ENCODE measurements around the gene RAD51. TPM values are rescaled to one million over a fixed set of nuclear protein-coding genes. Genes with fewer than 3 reads are reported as not detected.

The RAD51 gene
- total and polyA plus RNA-seq, 2 of the 8 experiments (the other 6 are each of a cell fraction or from before 2014, with no cell fraction given): 32.2 to 42.4 TPM

DNA sequence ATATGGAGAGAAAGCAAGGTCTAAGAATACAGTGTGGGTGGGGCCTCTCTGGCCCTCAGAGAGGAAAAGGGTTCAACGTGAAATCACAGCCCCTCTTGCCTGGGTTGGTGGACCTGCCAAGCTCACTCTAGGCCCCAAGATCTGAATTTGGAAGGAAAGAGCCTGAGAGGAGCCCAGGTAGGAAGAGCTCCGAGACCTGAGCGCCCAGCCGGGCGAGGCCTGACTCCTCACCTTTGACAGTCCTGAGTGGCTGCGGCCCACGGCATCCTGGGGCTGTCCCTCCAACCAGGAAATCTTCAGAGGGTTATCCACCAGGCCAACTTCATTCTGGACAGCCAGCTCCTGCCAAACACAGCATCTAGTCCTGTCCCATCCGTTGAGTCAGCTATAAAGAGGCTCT is 78.5 kb downstream of the RAD51 start:
- Histone ChIP-seq H3K23ac (ENCODE audit: insufficient read length) (no peak overlapping the region), H3K79me1 (ENCODE audit: low read depth, low read length) (no peaks in the 10 kb centered on the region; the same call in 1 of the 2 replicates), H4K20me1 (replicated peaks in 1 of 2; ENCODE audit: control insufficient read depth in 1 of 2, insufficient read depth in 2 of 2, low read length in 2 of 2) (peaks cover 0 to 2% of the 10 kb centered on the region in 2 experiments), H3K79me2 (ENCODE audit: control insufficient read depth in 1 of 2, insufficient read depth in 2 of 2, low read length in 2 of 2) (no peaks in the 10 kb centered on the region), H3K9me3 (ENCODE audit: insufficient read depth in 2 of 2, low read depth in 1 of 2, low read length in 1 of 2) (no peaks in the 10 kb centered on the region), H2AFZ (ENCODE audit: low read length) (no peak overlapping the region), H4K8ac (ENCODE audit: extremely low read depth, insufficient read depth, low read length) (no peak overlapping the region), H3K18ac (ENCODE audit: extremely low read depth, low read length) (no peak overlapping the region), H3K4me3 (ENCODE audit: extremely low read depth in 1 of 4, insufficient read depth in 2 of 4, low read depth in 3 of 4, low read length in 4 of 4) (no peak overlapping the region), H3K56ac (replicated peaks; ENCODE audit: insufficient read length, low read depth, low read length) (no peak overlapping the region), H3K4ac (replicated peaks; ENCODE audit: insufficient read length, low read depth, low read length) (no peak overlapping the region), H2BK120ac (replicated peaks; ENCODE audit: low read depth, low read length) (no peak overlapping the region), H2BK15ac (ENCODE audit: low read length) (no peak overlapping the region), H3K4me2 (ENCODE audit: insufficient read depth in 1 of 2, low read depth in 2 of 2, low read length in 2 of 2) (no peak overlapping the region), H3K9ac (replicated peaks in 1 of 4; ENCODE audit: extremely low read depth in 1 of 4, low read depth in 3 of 4, low read length in 3 of 4) (no peak overlapping the region), H4K91ac (replicated peaks; ENCODE audit: insufficient read length, low read length) (no peak overlapping the region), H2BK12ac (ENCODE audit: low read depth, low read length) (no peak overlapping the region), H2BK5ac (ENCODE audit: low read depth, low read length) (no peak overlapping the region), H2AK5ac (ENCODE audit: low read depth, low read length) (no peak overlapping the region), H3K14ac (ENCODE audit: insufficient read length) (no peak overlapping the region), H2BK20ac (ENCODE audit: low read length) (no peak overlapping the region), H3K23me2 (ENCODE audit: low read depth, low read length) (no peaks in the 10 kb centered on the region), H3K4me1 (replicated peaks in 1 of 4; ENCODE audit: control insufficient read depth in 3 of 4, insufficient read depth in 4 of 4, low read length in 3 of 4) (no peaks in the 10 kb centered on the region), H3K27me3 (replicated peaks in 1 of 4; ENCODE audit: control insufficient read depth in 3 of 4, extremely low read depth in 1 of 4, insufficient read depth in 3 of 4, low read length in 3 of 4) (no peaks in the 10 kb centered on the region), H3K27ac (ENCODE audit: low read depth, low read length) (no peak overlapping the region), H3K36me3 (ENCODE audit: control insufficient read depth in 2 of 4, insufficient read depth in 4 of 4, low read length in 3 of 4) (peaks cover 0 to 20% (median 4%) of the 10 kb centered on the region in 4 experiments; a peak in 3 of 8 replicates), H4K5ac (ENCODE audit: insufficient read length, low read depth, low read length) (no peak overlapping the region)
- ChIA-PET CTCF (ENCODE audit: partially characterized antibody) (interaction anchor here (0.6 to 15.3 kb wide), 7 partner anchors 10 to 99 kb away, joined by 3 to 184 read pairs (median 3); no protein-coding TSS in a partner anchor), POLR2A (ENCODE audit: partially characterized antibody) (interaction anchor here (1.0 to 3.0 kb wide), 4 partner anchors 10 to 79 kb away, joined by 3 to 11 read pairs (median 5); partner anchors contain the start of genes GCHFR and RAD51)
- no peak for TF ChIP-seq SAP30 (IDR thresholded peaks at IDR 0.05; ENCODE audit: insufficient read depth, insufficient replicate concordance, low read length)
- no peak for TF ChIP-seq KDM5A (IDR thresholded peaks at IDR 0.05; ENCODE audit: low read length)
- TF ChIP-seq, protein P1, sequence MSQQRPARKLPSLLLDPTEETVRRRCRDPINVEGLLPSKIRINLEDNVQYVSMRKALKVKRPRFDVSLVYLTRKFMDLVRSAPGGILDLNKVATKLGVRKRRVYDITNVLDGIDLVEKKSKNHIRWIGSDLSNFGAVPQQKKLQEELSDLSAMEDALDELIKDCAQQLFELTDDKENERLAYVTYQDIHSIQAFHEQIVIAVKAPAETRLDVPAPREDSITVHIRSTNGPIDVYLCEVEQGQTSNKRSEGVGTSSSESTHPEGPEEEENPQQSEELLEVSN (IDR thresholded peaks at IDR 0.05): no peak
- TF ChIP-seq, protein P2, sequence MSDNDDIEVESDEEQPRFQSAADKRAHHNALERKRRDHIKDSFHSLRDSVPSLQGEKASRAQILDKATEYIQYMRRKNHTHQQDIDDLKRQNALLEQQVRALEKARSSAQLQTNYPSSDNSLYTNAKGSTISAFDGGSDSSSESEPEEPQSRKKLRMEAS (IDR thresholded peaks at IDR 0.05): no peak
- TF ChIP-seq RFX5 (IDR thresholded peaks at IDR 0.05; ENCODE audit: borderline replicate concordance, low read depth, low read length): no peak
- TF ChIP-seq, protein P3, sequence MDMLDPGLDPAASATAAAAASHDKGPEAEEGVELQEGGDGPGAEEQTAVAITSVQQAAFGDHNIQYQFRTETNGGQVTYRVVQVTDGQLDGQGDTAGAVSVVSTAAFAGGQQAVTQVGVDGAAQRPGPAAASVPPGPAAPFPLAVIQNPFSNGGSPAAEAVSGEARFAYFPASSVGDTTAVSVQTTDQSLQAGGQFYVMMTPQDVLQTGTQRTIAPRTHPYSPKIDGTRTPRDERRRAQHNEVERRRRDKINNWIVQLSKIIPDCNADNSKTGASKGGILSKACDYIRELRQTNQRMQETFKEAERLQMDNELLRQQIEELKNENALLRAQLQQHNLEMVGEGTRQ (IDR thresholded peaks at IDR 0.05; ENCODE audit: low read length): no peak
- no peak for TF ChIP-seq SIX5 (IDR thresholded peaks at IDR 0.05; ENCODE audit: low read depth, low read length)
- TF ChIP-seq CTBP2 (IDR thresholded peaks at IDR 0.05; ENCODE audit: borderline replicate concordance, insufficient read depth, insufficient read length, low read length): no peak
- TF ChIP-seq NRF1 (IDR thresholded peaks at IDR 0.05; ENCODE audit: low read depth, low read length): no peak
- no peak for TF ChIP-seq SRF (IDR thresholded peaks at IDR 0.05; ENCODE audit: low read depth, low read length)
- no peak for DNase-seq (ENCODE audit: low read depth in 1 of 2, low spot score in 2 of 2)
- 89% methylated on average over 8 of the region's 8 CpGs; no CpG with 5 or more reads in 1 of the 2 experiments for WGBS, 2 experiments (ENCODE audit: extremely low coverage in 1 of 2, insufficient coverage in 1 of 2, insufficient read length in 1 of 2, insufficient replicate concordance in 2 of 2, low coverage in 1 of 2, low lambda C conversion rate in 2 of 2, missing lambda C conversion rate in 1 of 2)
- FAIRE-seq: no peak
